Pulmonary artery endothelial cell (primary cell): ENCODE data around the gene KRT14. TPM values are rescaled to one million over a fixed set of nuclear protein-coding genes. Genes with fewer than 3 reads are reported as not detected.
"Not testable (repeated sequence)": the region's sequence is repeated elsewhere in the genome, so short reads cannot be mapped to it uniquely, and the experiment has no call there.

Experiments used
- DNase-seq: peaks from one replicate; pipeline ENCODE4 v3.0.0-alpha.2; 2011; ENCODE audit warnings: low read depth, low spot score
- total RNA-seq: library from RNA; depleted of rRNA; stranded (reverse); fragments of >200 nt; gene quantifications from 2 replicates; pipeline ENCODE4 v1.2.3, GENCODE V29; 2014

KRT14 gene
- total RNA-seq, 1 donor from 2014 or later = 0.07 TPM

GRCh38 chr17:41623184-41623861, 36.6 kb upstream of the KRT14 start:
- not testable (repeated sequence) for DNase-seq

DNA sequence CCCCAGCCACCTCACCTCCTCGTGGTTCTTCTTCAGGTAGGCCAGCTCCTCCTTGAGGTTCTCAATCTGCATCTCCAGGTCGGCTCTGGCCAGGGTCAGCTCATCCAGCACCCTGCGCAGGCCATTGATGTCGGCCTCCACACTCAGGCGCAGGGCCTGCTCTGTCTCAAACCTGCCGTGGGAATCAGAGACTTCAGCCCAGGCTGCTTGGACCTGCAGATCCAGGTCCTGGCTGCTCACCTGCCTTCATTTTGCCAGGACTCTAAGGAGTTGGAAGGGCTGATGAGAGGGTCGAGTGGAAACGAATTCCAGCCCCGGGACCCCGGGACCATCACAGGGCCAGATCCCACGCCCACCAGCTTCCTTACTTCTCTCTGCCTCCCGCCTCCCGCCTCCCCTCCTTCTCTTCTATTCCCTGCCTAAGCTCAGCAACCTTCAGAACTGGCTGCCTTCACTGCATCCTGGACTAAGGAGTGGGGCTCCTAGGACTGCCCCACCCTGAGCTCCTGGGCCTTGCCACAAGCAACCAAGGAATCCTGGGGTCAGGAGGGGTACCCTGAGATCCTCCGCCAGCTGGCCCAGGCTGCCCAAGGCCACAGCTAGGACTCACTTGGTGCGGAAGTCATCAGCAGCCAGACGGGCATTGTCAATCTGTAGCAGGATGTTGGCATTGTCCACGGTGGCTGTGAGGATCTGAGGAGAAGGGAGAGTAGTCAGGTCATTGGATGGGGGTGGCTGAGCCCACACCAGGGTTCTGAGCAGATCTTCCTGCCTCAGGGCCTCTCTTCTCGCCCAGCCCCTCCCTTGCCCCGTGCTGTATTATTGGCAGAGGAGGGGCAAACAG, 35.9 kb upstream of the KRT14 start:
- DNase-seq = not testable (repeated sequence)

GRCh38 chr17:41621916-41622315, 35.2 kb upstream of the KRT14 start:
- no peak for DNase-seq

- DNase-seq = not testable (repeated sequence)
Measured at GRCh38 chr17:41621435-41621817, 34.7 kb upstream of the KRT14 start.

- no peak for DNase-seq
Measured at GRCh38 chr17:41620583-41621434, 34.1 kb upstream of the KRT14 start.

DNA sequence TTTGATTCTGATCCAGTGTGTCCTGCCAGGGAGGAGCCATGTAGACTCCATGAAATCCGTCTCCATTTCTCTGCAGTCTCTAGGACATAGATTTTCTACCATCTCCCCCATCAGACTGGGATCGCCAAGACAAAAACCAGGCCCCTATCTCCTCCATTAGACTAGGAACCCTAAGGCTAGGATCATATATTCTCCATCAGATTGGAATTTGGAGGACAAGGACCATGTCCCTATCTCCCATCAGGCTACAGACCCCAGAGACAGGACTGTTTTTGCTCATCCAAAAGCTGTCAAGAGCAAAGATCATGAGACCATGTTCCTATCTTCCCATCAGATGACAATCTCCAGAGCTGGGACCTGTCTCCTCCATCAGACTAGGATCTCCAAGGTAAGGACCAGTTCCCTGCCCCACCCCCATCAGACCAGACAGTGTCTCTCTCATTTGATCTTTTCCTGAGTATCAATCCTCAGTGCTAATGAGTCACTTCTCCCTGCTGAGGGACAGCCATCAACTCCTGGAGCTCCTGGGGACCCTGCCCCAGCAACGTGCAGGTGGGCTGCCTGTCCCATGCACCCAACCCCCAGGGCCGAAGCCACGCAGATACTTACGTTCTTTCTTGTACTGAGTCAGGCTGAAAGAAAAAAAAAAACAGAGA, 33.4 kb upstream of the KRT14 start:
- DNase-seq = not testable (repeated sequence)

DNA sequence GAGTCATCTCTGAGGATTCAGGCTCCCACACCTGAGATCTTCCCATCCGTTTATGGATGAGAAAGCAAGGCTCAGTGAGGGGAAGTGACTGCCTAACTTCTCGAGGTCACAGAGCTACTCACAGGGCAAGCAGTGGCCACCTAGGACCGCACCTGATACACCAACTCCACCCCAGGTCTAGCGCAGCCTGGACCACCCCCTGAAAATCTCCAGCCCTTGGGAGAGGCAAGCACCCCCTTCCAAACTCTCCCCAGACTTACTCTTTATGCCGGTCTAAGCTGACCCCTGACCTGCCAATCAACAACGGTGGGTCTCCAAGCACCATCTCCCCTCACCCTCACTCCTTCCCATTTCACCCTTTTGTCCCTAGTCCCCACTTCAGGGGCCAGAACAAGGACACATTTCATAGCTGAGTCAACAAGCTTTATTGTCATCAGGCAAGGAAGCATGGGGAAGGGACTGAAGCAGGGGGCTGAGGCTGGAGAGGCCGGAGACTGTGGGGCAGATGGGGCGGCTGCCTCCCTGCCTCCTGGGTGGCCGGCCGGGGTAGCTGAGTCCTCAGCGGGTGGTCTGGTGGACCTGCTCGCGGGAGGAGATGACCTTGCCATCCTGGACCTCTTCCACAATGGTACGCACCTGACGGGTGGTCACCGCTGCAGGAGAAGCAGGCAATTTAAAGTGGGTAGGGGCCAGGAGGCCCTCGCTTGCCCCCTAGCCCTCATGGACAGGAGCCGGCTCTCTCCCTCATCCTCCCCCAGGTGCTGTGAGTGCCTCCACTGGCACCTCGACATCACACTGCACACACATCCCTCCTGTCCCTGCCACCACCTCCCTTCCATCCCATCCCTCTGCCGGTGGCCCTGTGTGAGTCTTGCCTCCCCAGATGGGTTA, 32.6 kb upstream of the KRT14 start:
- no peak for DNase-seq

DNA sequence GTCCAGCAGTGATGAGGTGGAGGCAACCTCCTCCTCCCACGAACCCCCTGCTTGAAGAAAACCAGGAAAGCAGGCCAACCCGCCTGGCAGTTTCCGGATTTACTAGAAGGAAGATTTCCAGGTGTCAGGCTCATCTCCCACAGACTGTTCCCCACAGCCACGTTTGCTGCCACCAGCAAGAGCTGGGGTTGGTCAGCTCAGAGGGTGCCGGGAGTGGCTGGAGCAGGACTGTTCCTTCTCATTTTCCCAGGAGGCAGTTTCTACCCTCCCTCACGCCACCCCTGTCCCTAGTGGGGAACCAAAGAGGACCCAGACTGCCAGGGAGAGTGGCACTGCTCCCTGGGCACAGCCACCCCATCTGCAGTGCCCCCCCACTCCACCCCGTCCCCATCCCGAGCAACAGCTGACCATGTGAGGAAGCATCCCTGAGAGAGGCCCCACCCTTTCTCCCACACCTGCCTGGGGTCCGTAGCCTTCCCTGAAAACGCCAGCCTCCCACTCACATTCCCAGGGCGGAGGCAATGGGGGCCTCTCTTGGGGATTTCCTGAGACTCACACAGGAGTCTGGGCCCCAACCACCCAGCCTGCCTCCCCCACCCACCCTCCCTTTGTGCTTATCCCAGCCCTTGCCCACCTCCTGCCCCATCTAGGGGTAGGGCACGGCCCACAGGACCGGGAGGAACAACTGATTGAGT, 31.8 kb upstream of the KRT14 start:
- DNase-seq = no peak

- DNase-seq = no peak
Measured at GRCh38 chr17:41617698-41618097, 31.0 kb upstream of the KRT14 start.

DNA sequence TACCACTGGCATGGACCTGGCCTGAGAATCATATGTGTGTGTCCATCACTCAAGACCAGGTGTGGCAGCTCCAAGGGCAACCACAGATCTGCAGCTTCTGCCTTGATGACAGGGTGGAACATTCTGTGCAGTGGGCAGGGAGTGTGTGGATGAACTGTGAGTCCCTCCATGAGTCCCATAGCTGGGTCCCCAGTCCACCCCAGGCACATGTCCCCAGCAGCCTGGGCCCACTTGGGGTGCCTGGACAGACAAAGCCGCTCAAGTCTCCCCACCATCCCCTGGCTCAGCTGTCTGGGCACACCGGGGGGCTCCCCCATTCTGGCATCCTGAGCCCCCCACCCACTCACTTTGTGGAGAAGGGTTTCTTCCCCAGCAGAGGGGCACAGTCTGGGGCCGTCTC, 30.4 kb upstream of the KRT14 start:
- DNase-seq = no peak

DNA sequence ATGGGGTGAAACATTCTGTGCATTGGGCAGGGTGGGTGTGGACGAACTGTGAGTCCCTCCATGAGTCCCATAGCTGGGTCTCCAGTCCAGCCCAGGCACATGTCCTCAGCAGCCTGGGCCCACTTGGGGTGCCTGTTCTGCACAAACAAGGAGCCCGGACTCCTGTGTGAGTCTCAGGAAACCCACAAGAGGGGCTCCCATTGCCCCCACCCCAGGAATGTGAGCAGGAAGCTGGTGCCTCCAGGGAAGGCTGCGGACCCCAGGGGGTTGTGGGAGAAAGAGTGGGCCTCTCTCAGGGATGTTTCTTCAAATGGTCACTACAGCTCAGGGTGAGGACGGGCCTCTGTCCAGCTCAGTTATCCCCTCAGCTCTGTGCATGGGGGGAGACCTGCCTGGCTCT, 29.8 kb upstream of the KRT14 start:
- DNase-seq = not testable (repeated sequence)

- DNase-seq = no peak
Measured at GRCh38 chr17:41615454-41615853, 28.8 kb upstream of the KRT14 start.

- not testable (repeated sequence) for DNase-seq
Measured at GRCh38 chr17:41614767-41615166, 28.1 kb upstream of the KRT14 start.

DNA sequence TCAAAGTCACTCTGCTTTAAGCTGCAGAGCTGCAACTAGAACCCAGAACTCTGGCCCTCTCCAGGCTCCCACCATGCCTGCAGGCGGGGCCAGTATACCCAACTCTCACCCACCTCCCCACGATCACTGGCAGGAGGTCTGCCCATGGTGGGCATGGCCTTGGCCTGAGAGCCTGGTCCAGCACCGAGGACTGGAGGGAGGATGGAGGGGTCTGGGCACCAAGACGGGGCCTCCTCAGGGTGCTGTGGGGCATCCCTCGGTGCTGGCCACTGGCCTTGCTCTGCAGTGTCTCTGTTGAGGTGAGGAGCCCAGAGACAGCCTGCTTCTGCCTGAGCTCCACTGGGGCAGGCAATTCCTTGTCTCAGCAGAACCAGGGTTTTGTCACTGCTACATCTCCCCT, 27.4 kb upstream of the KRT14 start:
- DNase-seq = no peak

DNA sequence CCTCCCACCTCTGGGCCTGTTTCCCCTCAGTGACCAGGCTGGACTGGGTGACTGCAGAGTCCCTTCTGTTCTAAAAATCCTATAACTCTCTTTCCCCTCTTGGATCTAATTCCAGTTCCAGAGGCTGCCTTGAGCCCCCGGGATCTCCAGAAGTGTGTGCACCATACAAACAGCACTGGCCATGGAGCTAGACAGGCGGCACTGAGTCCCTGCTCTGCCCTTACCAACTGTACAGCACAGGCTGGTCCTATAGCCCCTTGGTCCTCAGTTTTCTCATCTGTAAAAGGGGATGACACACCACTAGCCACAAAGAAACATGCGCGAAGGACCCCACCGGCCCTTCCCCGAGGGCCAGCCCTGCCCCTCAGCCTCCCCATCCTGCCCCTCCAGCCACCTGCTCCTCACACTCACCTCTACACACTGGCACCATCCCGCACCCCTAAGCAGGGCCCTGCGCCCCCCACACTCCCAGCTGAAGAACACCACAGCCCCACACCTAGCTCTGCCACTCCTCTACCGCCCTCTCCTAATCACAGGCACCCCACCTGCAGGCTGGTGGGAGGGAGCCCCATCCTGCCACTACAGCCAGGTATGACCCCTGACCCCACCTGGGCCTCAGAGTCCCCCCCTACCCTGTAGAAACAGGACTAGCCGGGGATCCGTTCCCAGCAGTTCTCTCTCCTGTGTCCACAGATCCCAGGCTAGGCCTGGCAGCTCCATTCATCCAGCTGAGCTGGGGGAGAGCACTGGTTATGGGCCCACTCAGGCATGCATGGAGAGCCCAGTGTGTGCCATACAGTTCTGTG, 26.8 kb upstream of the KRT14 start:
- no peak for DNase-seq

DNA sequence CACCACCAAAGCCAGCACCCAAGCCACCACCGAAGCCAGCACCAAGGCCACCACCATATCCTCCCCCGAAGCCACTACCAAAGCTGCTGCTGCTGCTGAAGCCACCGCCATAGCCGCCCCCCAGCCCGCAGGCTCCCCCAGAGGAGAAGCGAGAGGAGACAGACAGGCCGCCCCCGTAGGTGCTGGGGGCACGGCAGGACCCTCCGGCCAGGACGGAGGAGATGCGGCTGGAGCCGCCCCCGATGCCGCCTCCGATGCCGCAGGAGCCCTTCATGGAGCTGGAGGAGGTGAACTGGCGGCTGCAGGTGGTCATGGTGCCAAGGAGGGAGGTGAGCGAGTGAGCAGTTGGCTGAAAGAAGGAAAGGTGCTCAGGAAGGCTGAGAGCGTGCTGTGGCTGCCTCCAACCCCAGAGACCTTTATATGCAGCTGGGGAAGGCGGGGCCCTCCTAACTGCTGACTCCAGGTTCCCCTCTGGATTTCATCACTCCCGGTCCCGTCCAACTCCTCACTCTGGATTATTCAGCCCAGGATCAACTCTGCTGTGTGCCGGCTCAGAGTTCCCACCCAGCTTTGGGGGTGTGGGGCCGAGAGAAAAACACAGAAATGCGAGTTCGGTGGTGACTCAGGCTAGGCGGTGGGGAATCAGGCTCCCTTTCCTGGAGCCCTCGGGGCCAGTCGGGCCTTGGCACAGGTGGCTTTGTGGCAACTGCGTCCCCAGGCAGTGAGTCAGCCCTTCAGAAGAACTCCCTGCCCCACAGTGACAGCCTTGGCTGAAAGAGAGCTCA, 25.9 kb upstream of the KRT14 start, which contains the start of gene KRT16:
Gene KRT16 (minus strand): TSS at position 392 of the 785 bp plus-strand sequence. CDS start 79 bp downstream, at position 313.
- DNase-seq = not testable (repeated sequence)

DNA sequence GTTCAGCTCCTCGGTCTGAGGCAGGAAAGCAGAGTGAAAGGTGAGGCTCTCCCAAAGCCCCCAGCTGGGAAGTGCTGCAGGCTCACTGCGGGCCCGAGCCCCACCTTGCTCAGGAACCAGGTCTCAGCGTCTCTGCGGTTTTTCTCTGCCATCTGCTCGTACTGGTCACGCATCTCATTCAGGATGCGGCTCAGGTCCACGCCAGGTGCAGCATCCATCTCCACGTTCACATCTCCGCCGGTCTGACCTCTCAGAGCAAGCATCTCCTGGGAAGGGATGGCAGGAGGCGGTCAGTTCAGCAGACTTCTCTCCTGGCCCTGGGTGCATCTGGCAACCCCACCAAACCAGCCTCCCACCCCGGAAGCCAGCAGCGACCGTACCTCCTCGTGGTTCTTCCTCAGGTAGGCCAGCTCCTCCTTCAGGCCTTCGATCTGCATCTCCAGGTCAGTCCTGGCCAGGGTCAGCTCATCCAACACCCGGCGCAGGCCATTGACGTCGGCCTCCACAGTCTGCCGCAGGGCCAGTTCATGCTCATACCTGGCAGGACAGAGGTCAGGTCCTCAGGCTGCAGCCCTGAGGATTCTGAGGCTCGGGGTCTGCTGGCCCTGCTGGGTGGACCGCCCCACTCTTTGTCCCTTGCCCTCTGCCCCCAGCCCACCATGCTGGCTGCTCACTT, 24.4 kb upstream of the KRT14 start:
- DNase-seq = no peak
